Sigmoid colon (tissue), 7 donors: ENCODE results near the gene PPP1R37. TPM values are rescaled to one million over a fixed set of nuclear protein-coding genes. Genes with fewer than 3 reads are reported as not detected.

ENCODE experiments used
- DNase-seq: peaks from one replicate; pipeline ENCODE4 v3.0.0-alpha.2; 2019
- H3K27ac ChIP-seq, 4 donors: fragments of 200-600 bp; sonication (generic); one replicate each; pipeline ENCODE4 v1.5.1; 2016 to 2019; ENCODE audit warnings: mild to moderate bottlenecking in 1 of 4
- H3K27me3 ChIP-seq, 3 donors: fragments of 200-600 bp; sonication (generic); one replicate each; pipeline ENCODE4 v1.5.1; 2019; ENCODE audit warnings: mild to moderate bottlenecking in 1 of 3
- H3K36me3 ChIP-seq, 4 donors: fragments of 200-600 bp; sonication (generic); one replicate each; pipeline ENCODE4 v1.5.1; 2016 to 2019
- H3K4me1 ChIP-seq, 4 donors: fragments of 200-600 bp; sonication (generic); one replicate each; pipeline ENCODE4 v1.5.1; 2017 to 2019
- H3K4me3 ChIP-seq, 4 donors: fragments of 200-600 bp; sonication (generic); one replicate each; pipeline ENCODE4 v1.5.1; 2017 to 2019; ENCODE audit warnings: mild to moderate bottlenecking in 2 of 4, moderate library complexity in 1 of 4
- H3K9me3 ChIP-seq, 4 donors: fragments of 200-600 bp in 3 of 4; sonication (generic) in 3 of 4; one replicate each; pipeline versions ENCODE4 v1.5.1 to v1.6.1; 2013 to 2019
- CTCF ChIP-seq, 4 experiments: fragments of 450-650 bp in 3 of 4; fragments of 200-600 bp in 1 of 4; IDR thresholded peaks; one replicate each; pipeline ENCODE4 v1.5.1; 2016 to 2019; ENCODE audit warnings: antibody characterized with exemption in 4 of 4, mild to moderate bottlenecking in 3 of 4, moderate library complexity in 2 of 4
- EP300 ChIP-seq, 4 donors: sonication (generic); formaldehyde crosslinking; IDR thresholded peaks; one replicate each; pipeline ENCODE4 v1.6.1; 2017; ENCODE audit warnings: antibody characterized with exemption in 4 of 4
- POLR2A ChIP-seq, 2 donors: fragments of 450-650 bp; IDR thresholded peaks; one replicate each; pipeline ENCODE4 v1.6.1; 2016; ENCODE audit warnings: antibody characterized with exemption in 2 of 2, mild to moderate bottlenecking in 2 of 2, moderate library complexity in 2 of 2
- POLR2AphosphoS5 ChIP-seq, 4 donors: sonication (generic); formaldehyde crosslinking; IDR thresholded peaks; one replicate each; pipeline ENCODE4 v1.6.1; 2017; ENCODE audit warnings: antibody characterized with exemption in 4 of 4
- WGBS, 2 donors: extraction: QIAGEN DNeasy Blood & Tissue Kit; methylation state at CpG; one replicate each; pipeline ENCODE4 v1.1.7; 2013; 5-methylcytosine and 5-hydroxymethylcytosine counted together
- intact Hi-C: fragments of 100-400 bp; cut with DNase I; formaldehyde crosslinking; loops from one replicate; pipeline ENCODE4 v1.15.1; 2023
- polyA plus RNA-seq, 3 donors: library from polyadenylated mRNA; stranded (reverse); fragments of 200-250 nt; gene quantifications; one replicate each; pipeline ENCODE4 v1.2.3, GENCODE V29; 2013
- total RNA-seq, 4 donors: library from RNA; depleted of rRNA; stranded (reverse); fragments of >200 nt; gene quantifications; one replicate each; pipeline ENCODE4 v1.1.0, GENCODE V29; 2016
- donor health status: healthy with polysubstance abuse.
- donor health status: Bipolar disorder and iron deficiency.
- donor health status: healthy.

PPP1R37 gene
- total and polyA plus RNA-seq, 7 donors: 17.8 to 32.5 (median 21.6) TPM

GRCh38 chr19:45180936-45181335 lies 88.0 kb downstream of the PPP1R37 start:
- Histone ChIP-seq H3K36me3 (peaks cover 0 to 5% (median 0%) of the 10 kb centered on the region in 4 donors), H3K27me3 (no peaks in the 10 kb centered on the region), H3K27ac (no peak overlapping the region), H3K9me3 (no peaks in the 10 kb centered on the region), H3K4me3 (no peak overlapping the region), H3K4me1 (peaks cover 0 to 38% (median 30%) of the 10 kb centered on the region in 4 donors)
- 76 to 87% methylated on average over 7 of the region's 7 CpGs for WGBS, 2 donors
- TF ChIP-seq CTCF (IDR thresholded peaks at IDR 0.05): no peak
- no peak for TF ChIP-seq POLR2A (IDR thresholded peaks at IDR 0.05)
- no peak for TF ChIP-seq EP300 (IDR thresholded peaks at IDR 0.05)
- TF ChIP-seq POLR2AphosphoS5 (IDR thresholded peaks at IDR 0.05): no peak
- no peak for DNase-seq
- intact Hi-C loops: no loop called here

GRCh38 chr19:45182758-45183157 lies 89.8 kb downstream of the PPP1R37 start:
- peaks cover 0 to 28% (median 22%) of the 10 kb centered on the region in 4 donors for H3K4me1 ChIP-seq
- H3K36me3 ChIP-seq: peaks cover 0 to 5% (median 0%) of the 10 kb centered on the region in 4 donors
- no peak for DNase-seq
- 35 to 75% methylated on average over 4 of the region's 4 CpGs for WGBS, 2 donors
- intact Hi-C loops: no loop called here
- no peak overlapping the region for H3K4me3 ChIP-seq
- H3K27ac ChIP-seq: no peak overlapping the region
- no peaks in the 10 kb centered on the region for H3K9me3 ChIP-seq
- H3K27me3 ChIP-seq: no peaks in the 10 kb centered on the region
- no peak for TF ChIP-seq POLR2A (IDR thresholded peaks at IDR 0.05)
- no peak for TF ChIP-seq CTCF (IDR thresholded peaks at IDR 0.05)
- TF ChIP-seq POLR2AphosphoS5 (IDR thresholded peaks at IDR 0.05): no peak
- TF ChIP-seq EP300 (IDR thresholded peaks at IDR 0.05): no peak

GRCh38 chr19:45184115-45184514 lies 91.1 kb downstream of the PPP1R37 start:
- H3K9me3 ChIP-seq: no peaks in the 10 kb centered on the region
- TF ChIP-seq EP300 (IDR thresholded peaks at IDR 0.05): no peak
- no peak for TF ChIP-seq POLR2AphosphoS5 (IDR thresholded peaks at IDR 0.05)
- TF ChIP-seq POLR2A (IDR thresholded peaks at IDR 0.05): no peak
- no peak for TF ChIP-seq CTCF (IDR thresholded peaks at IDR 0.05)
- no peak for DNase-seq
- 95 to 97% methylated on average over 5 of the region's 5 CpGs for WGBS, 2 donors
- H3K4me3 ChIP-seq: no peak overlapping the region
- no peaks in the 10 kb centered on the region for H3K27me3 ChIP-seq
- no peak overlapping the region for H3K27ac ChIP-seq
- intact Hi-C loops: no loop called here
- H3K36me3 ChIP-seq: peaks cover 0 to 5% (median 0%) of the 10 kb centered on the region in 4 donors
- H3K4me1 ChIP-seq: peaks cover 0 to 26% (median 21%) of the 10 kb centered on the region in 4 donors

GRCh38 chr19:45186509-45187334 lies 93.7 kb downstream of the PPP1R37 start:
- intact Hi-C loops: no loop called here
- no peaks in the 10 kb centered on the region for H3K27me3 ChIP-seq
- TF ChIP-seq POLR2A (IDR thresholded peaks at IDR 0.05) (no peak), POLR2AphosphoS5 (IDR thresholded peaks at IDR 0.05) (no peak), EP300 (IDR thresholded peaks at IDR 0.05) (no peak), CTCF (IDR thresholded peaks at IDR 0.05) (no peak)
- H3K36me3 ChIP-seq: no peaks in the 10 kb centered on the region
- WGBS, 2 donors: 90 to 92% methylated on average over 12 of the region's 12 CpGs
- H3K4me3 ChIP-seq: no peak overlapping the region
- H3K4me1 ChIP-seq: peaks cover 0 to under 1% (median 0%) of the 10 kb centered on the region in 4 donors
- H3K27ac ChIP-seq: no peak overlapping the region
- no peaks in the 10 kb centered on the region for H3K9me3 ChIP-seq
- DNase-seq: no peak
